Heart right ventricle (tissue), 16 donors: Measurements from ENCODE around the gene PLEK. TPM values are rescaled to one million over a fixed set of nuclear protein-coding genes. Genes with fewer than 3 reads are reported as not detected.

Experiments
- ATAC-seq, 8 donors: fragments of 200-7000 bp; cut with Tn5 transposase; one replicate each; pipeline ENCODE4 v1.9.1; 2020; ENCODE audit warnings: mild to moderate bottlenecking in 8 of 8, moderate library complexity in 8 of 8, moderate number of reproducible peaks in 1 of 8
- DNase-seq, 2 donors: peaks; one replicate each; pipeline ENCODE4 v3.0.0-alpha.2; 2020
- H3K27ac ChIP-seq, 10 donors: fragments of 200-600 bp; sonication (generic) in 2 of 10; one replicate each; pipeline versions ENCODE4 v1.5.0 to v1.8.0; 2020 to 2022; ENCODE audit warnings: mild to moderate bottlenecking in 3 of 10
- H3K27me3 ChIP-seq, 7 donors: fragments of 200-600 bp; one replicate each; pipeline ENCODE4 v1.8.0; 2021 to 2022; ENCODE audit warnings: mild to moderate bottlenecking in 2 of 7
- H3K36me3 ChIP-seq, 9 donors: fragments of 200-600 bp; sonication (generic) in 1 of 9; one replicate each; pipeline versions ENCODE4 v1.5.0 to v1.8.0; 2020 to 2022; ENCODE audit warnings: mild to moderate bottlenecking in 2 of 9
- H3K4me1 ChIP-seq, 9 donors: fragments of 200-600 bp; sonication (generic) in 1 of 9; one replicate each; pipeline versions ENCODE4 v1.5.0 to v1.8.0; 2020 to 2022; ENCODE audit warnings: mild to moderate bottlenecking in 4 of 9
- H3K4me3 ChIP-seq, 10 donors: fragments of 200-600 bp; sonication (generic) in 2 of 10; one replicate each; pipeline versions ENCODE4 v1.5.0 to v1.8.0; 2020 to 2022; ENCODE audit warnings: mild to moderate bottlenecking in 7 of 10, moderate library complexity in 2 of 10
- H3K9me3 ChIP-seq, 11 donors: fragments of 200-600 bp in 10 of 11; sonication (generic) in 2 of 11; one replicate each; pipeline versions ENCODE4 v1.5.0 to v1.8.0; 2013 to 2022; ENCODE audit warnings: mild to moderate bottlenecking in 2 of 11, control low read depth in 1 of 11, moderate library complexity in 1 of 11
- WGBS, 2 donors: extraction: QIAGEN DNeasy Blood & Tissue Kit; methylation state at CpG; one replicate each; pipeline ENCODE4 v1.1.7; 2013; ENCODE audit warnings: inconsistent platforms in 1 of 2; 5-methylcytosine and 5-hydroxymethylcytosine counted together
- intact Hi-C, 10 donors: fragments of 100-400 bp; cut with DNase I; formaldehyde crosslinking; loops; one replicate each; pipeline versions ENCODE4 v1.11.1 to v1.14.2; 2022
- long read RNA-seq, 3 donors: library from polyadenylated mRNA; unstranded; transcript quantifications; one replicate each; pipeline ENCODE4 v2.0.0, GENCODE V29; 2020 to 2021
- polyA plus RNA-seq, 2 donors: library from polyadenylated mRNA; stranded (reverse); fragments of 200-250 nt; gene quantifications; one replicate each; pipeline ENCODE4 v1.2.3, GENCODE V29; 2013
- total RNA-seq, 10 donors: library from RNA; stranded (reverse); fragmentation: NEBNext Ultra II Directional in 3 of 10; extraction: Animal tissue kit (Norgen Biotek cat#: 25700) in 3 of 10; gene quantifications; one replicate each; pipeline versions ENCODE4 v1.2.1 to v1.2.4, GENCODE V29; 2021 to 2023
- TF ChIP-seq, protein P1 (sequence below), 9 donors: fragments of 200-600 bp; sonication (generic) in 2 of 9; IDR thresholded peaks; one replicate each; pipeline versions ENCODE4 v1.5.0 to v1.8.0; 2021 to 2022; ENCODE audit warnings: antibody characterized with exemption in 9 of 9, mild to moderate bottlenecking in 5 of 9, moderate library complexity in 1 of 9
- donor health status: Arrhythmogenic right ventricular cardiomyopathy.
- donor health status: ischemic (EF 13 %, LVEDD 7.1; RV severe dilation, severe dysfunction).
- donor health status: healthy with polysubstance abuse.
- donor health status: DM: no; HTN: yes; CAD: no.
- donor health status: DM: no; HTN: no; CAD: no.
- donor health status: ischemic (EF 25% LVEDD 6.9; RV normal size, moderate dysfunction).
- donor health status: ischemic (EF 25% LVEDD 5.7; RV mildly dilated, moderate dysfunction).
- donor health status: healthy.
- donor health status: DM: yes; HTN: yes; CAD: no.
- donor health status: Ischemic cardiomyopathy.
- donor health status: ischemic (EF 35%, LVEDD 5.7; RV mildly dilated, moderate dysfunction).
- donor health status: nonischemic (EF 11% LVEDD 7.7; RV severe dilation, severe dysfunction).
- donor health status: DM: yes; HTN: yes; CAD: no.
- donor health status: PGD.
- donor health status: ischemic (EF 29% LVEDD 5.4; RV normal size, mild dysfunction).
- donor health status: nonischemic (EF 23%, LVEDD 6.1; RV moderate dilation, normal function).

Gene PLEK, protein sequence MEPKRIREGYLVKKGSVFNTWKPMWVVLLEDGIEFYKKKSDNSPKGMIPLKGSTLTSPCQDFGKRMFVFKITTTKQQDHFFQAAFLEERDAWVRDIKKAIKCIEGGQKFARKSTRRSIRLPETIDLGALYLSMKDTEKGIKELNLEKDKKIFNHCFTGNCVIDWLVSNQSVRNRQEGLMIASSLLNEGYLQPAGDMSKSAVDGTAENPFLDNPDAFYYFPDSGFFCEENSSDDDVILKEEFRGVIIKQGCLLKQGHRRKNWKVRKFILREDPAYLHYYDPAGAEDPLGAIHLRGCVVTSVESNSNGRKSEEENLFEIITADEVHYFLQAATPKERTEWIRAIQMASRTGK
- total RNA-seq (10 to 100 TPM in 1 of 10 donors, 1 to 10 TPM in 9; 1.1 to 46.3 (median 2.8) TPM), polyA plus RNA-seq (1 to 10 TPM; 1.2 to 3.3 TPM)
- long read RNA-seq, donor 1, transcript PLEK-201 (9 exons, 2,869 nt) = major isoform, 5 of 6 reads
- long read RNA-seq, donor 1, partial matches to known transcripts = 1 of 6 reads
- long read RNA-seq, donor 1, other reads (novel, unspliced or antisense) = 0 of 6 reads
- long read RNA-seq, donor 2, partial matches to known transcripts = 1 of 5 reads
- long read RNA-seq, donor 2, other reads (novel, unspliced or antisense) = 0 of 5 reads
- long read RNA-seq, donor 3, transcript PLEK-201 (9 exons, 2,869 nt) = major isoform, 5 of 5 reads
- long read RNA-seq, donor 3, partial matches to known transcripts = 0 of 5 reads
- long read RNA-seq, donor 3, other reads (novel, unspliced or antisense) = 0 of 5 reads

GRCh38 chr2:68365087-68365486 lies at the start of gene PLEK:
TSS of gene PLEK (plus strand) at chr2:68365282. CDS start at chr2:68365352, 70 bp downstream.
- TF ChIP-seq, protein P1, sequence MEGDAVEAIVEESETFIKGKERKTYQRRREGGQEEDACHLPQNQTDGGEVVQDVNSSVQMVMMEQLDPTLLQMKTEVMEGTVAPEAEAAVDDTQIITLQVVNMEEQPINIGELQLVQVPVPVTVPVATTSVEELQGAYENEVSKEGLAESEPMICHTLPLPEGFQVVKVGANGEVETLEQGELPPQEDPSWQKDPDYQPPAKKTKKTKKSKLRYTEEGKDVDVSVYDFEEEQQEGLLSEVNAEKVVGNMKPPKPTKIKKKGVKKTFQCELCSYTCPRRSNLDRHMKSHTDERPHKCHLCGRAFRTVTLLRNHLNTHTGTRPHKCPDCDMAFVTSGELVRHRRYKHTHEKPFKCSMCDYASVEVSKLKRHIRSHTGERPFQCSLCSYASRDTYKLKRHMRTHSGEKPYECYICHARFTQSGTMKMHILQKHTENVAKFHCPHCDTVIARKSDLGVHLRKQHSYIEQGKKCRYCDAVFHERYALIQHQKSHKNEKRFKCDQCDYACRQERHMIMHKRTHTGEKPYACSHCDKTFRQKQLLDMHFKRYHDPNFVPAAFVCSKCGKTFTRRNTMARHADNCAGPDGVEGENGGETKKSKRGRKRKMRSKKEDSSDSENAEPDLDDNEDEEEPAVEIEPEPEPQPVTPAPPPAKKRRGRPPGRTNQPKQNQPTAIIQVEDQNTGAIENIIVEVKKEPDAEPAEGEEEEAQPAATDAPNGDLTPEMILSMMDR (IDR thresholded peaks at IDR 0.05) = no peak
- H3K9me3 ChIP-seq = peaks cover 0 to 3% (median 0%) of the 10 kb centered on the region in 11 donors
- DNase-seq = peak; percentile 25 to 53
- H3K36me3 ChIP-seq = peaks cover 0 to 8% (median 0%) of the 10 kb centered on the region in 9 donors
- intact Hi-C loops = loop anchor here in 3 of 10 donors (10.0 kb wide), 2 partner anchors 70 to 240 kb away; no protein-coding TSS in a partner anchor
- H3K4me1 ChIP-seq = peaks cover 0 to 48% (median 4%) of the 10 kb centered on the region in 9 donors
- peak in 7 of 8 donors; percentile 59 to 75 (median 68) for ATAC-seq
- peak within 1 kb of the TSS in 3 of 10 donors; percentile 30 to 87 (median 63) for H3K27ac ChIP-seq
- H3K27me3 ChIP-seq = no peaks in the 10 kb centered on the region
- peak within 1 kb of the TSS in 7 of 10 donors; percentile 2 to 63 (median 34) for H3K4me3 ChIP-seq
- WGBS, 2 donors = 81 to 83% methylated on average over 7 of the region's 7 CpGs

DNA sequence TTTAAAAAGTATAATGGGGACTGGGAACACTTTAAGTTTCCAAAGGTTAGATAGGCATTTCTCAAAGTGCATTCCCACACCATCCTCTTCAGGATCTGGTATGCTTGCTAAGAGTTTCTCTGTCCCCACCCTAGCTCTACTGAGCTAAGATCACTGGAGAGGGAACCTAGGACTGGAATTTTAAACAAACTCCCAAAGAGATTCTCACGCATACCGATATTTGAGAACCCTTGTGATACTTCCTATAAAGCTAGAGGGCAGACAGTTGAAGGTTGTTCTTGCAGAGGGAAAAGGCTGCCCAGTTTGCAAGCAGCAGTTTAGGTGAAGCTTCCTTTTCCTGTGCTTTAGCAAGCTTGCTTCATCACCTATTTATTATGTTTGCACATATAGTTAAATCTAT lies 49.0 kb upstream of the PLEK start:
- intact Hi-C loops = loop anchor here in 1 of 10 donors (5.0 to 10.0 kb wide), 2 partner anchors 64 to 129 kb away; partner anchors contain the start of gene PPP3R1
- TF ChIP-seq, protein P1 (IDR thresholded peaks at IDR 0.05) = no peak
- Histone ChIP-seq H3K4me1 (peaks cover 0 to 31% (median 20%) of the 10 kb centered on the region in 9 donors), H3K4me3 (no peak overlapping the region), H3K36me3 (peaks cover 0 to 57% (median 0%) of the 10 kb centered on the region in 9 donors), H3K9me3 (peaks cover 0 to 7% (median 0%) of the 10 kb centered on the region in 11 donors), H3K27ac (no peak overlapping the region), H3K27me3 (peaks cover 0 to 27% (median 0%) of the 10 kb centered on the region in 7 donors)
- DNase-seq (no peak), ATAC-seq (no peak)
- WGBS, 2 donors = 74 to 84% methylated on average over 2 of the region's 2 CpGs

DNA sequence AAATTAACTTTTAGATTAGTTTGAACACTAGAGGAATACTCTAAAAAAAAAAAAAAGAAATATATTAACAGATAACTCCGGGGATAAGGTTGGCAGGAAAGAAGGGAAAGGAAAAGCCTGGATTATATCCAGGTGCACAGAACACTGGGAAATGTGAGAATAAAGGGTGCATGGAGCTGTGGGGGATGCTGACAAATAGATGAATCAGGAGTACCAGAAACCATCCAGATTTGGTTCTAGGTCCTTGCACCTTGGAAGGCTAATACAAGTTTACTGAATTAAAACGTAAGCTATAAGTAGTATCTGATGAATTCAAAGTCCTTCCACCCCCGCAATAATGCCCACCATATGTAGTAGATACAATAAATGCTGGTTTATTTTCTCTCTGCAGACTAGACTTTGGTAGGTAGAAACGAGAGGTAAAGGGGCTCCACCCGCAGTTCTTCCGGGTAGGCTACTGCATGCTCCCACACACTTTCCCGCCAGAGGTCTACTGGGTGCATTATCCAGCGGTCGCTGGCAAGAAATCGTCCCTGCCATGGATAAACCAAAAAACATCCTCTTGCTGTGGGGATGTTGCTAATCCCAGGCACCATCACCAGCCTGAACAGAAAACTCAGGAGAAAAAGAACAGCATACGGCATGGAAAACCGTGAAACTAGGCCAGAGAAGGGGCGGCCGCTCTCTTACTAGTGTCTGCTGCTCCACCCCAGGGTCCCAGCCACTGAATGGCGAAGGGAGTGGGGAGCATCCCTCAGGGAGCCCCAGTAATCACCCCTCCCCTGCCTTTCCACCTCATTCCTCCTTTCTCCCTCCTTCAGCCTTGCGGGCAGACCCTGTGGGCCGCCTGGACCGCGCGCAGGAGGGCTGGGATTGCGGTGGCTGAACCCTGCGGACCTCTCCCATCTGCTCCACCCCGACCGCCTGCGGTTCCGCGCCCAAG lies 46.8 kb upstream of the PLEK start:
- intact Hi-C loops = loop anchor here in 2 of 10 donors (2.0 to 10.0 kb wide), 3 partner anchors 65 to 127 kb away; partner anchors contain the start of gene PPP3R1 (in 2 of the 2)
- TF ChIP-seq, protein P1 (IDR thresholded peaks at IDR 0.05) = no peak
- Histone ChIP-seq H3K9me3 (peaks cover 0 to 7% (median 0%) of the 10 kb centered on the region in 11 donors), H3K27ac (peak overlapping the region; percentile 93 to 99 (median 98)), H3K4me1 (peaks cover 0 to 31% (median 20%) of the 10 kb centered on the region in 9 donors), H3K27me3 (peaks cover 0 to 27% (median 0%) of the 10 kb centered on the region in 7 donors), H3K36me3 (peaks cover 0 to 41% (median 0%) of the 10 kb centered on the region in 9 donors), H3K4me3 (peak overlapping the region; percentile 61 to 93 (median 82))
- ATAC-seq (peak; percentile 9 to 45 (median 22)), DNase-seq (peak; percentile 6 to 13)
- 34 to 42% methylated on average over 27 of the region's 27 CpGs for WGBS, 2 donors
